GM21367 (cell line): ENCODE measurements around the gene CDNF.
"Not testable (repeated sequence)": the region's sequence is repeated elsewhere in the genome, so short reads cannot be mapped to it uniquely, and the experiment has no call there.

Experiments
- ATAC-seq: cut with Tn5 transposase; IDR thresholded peaks from one replicate; pipeline ENCODE4 v1.9.1; 2021; ENCODE audit not compliant: unreplicated experiment

Gene CDNF

GRCh38 chr10:14840178-14840577 is 2.3 kb upstream of the CDNF start:
- no peak for ATAC-seq

- ATAC-seq, result no peak
These were observed 1.5 kb upstream of the CDNF start for GRCh38 chr10:14839305-14839695.

- ATAC-seq, result no peak
These were observed 906 bp upstream of the CDNF start for GRCh38 chr10:14838582-14839304.

- no peak for ATAC-seq
These were observed 657 bp downstream of the CDNF start for GRCh38 chr10:14837003-14837756.

GRCh38 chr10:14836208-14836607 is 1.6 kb downstream of the CDNF start:
- no peak for ATAC-seq

GRCh38 chr10:14833106-14833505 is 4.7 kb downstream of the CDNF start:
- ATAC-seq, result no peak

- ATAC-seq, result no peak
These were observed 11.6 kb downstream of the CDNF start for GRCh38 chr10:14826076-14826829.

- no peak for ATAC-seq
These were observed 13.9 kb downstream of the CDNF start for GRCh38 chr10:14823966-14824365.

GRCh38 chr10:14822879-14823755 is 14.7 kb downstream of the CDNF start:
- no peak for ATAC-seq

- ATAC-seq, result no peak
These were observed 16.0 kb downstream of the CDNF start for GRCh38 chr10:14821635-14822375.

GRCh38 chr10:14820775-14821154 is 17.1 kb downstream of the CDNF start:
- ATAC-seq, result no peak

GRCh38 chr10:14820010-14820774 is 17.6 kb downstream of the CDNF start:
- ATAC-seq, result no peak

GRCh38 chr10:14816717-14817116 is 21.1 kb downstream of the CDNF start:
- not testable (repeated sequence) for ATAC-seq

GRCh38 chr10:14815681-14816080 is 22.2 kb downstream of the CDNF start:
- no peak for ATAC-seq

GRCh38 chr10:14812271-14812670 is 25.6 kb downstream of the CDNF start:
- no peak for ATAC-seq

- ATAC-seq, result no peak
These were observed 26.6 kb downstream of the CDNF start for GRCh38 chr10:14810969-14811953.

GRCh38 chr10:14806318-14806717 is 31.5 kb downstream of the CDNF start:
- ATAC-seq, result no peak

GRCh38 chr10:14803827-14804226 is 34.0 kb downstream of the CDNF start:
- no peak for ATAC-seq
